Measurements from ENCODE around the gene C16orf90.
A peak's percentile ranks its signal among the peaks of the same experiment; 100 is the strongest.
"Not testable (repeated sequence)": the region's sequence is repeated elsewhere in the genome, so short reads cannot be mapped to it uniquely, and the experiment has no call there.

The C16orf90 gene, protein sequence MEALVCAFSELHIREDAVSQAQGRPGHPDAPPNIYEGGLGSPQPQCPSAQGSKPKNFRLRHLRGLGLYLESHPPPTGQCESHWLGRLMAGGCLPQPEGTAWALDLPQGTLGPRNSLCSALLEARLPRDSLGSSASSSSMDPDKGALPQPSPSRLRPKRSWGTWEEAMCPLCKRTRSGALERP

GRCh38 chr16:3495176-3495575 is at the start of gene C16orf90:
Gene C16orf90, minus strand, starts transcription at chr16:3495489. Its CDS starts 68 bp downstream, at chr16:3495421.
- no peak for DNase-seq (ENCODE audit: low read depth in 2 of 2)

- DNase-seq (ENCODE audit: low read depth in 2 of 2), result no peak
Measured at GRCh38 chr16:3542601-3543373, 47.5 kb upstream of the C16orf90 start.

- no peak for DNase-seq (ENCODE audit: low read depth in 2 of 2)
Measured at GRCh38 chr16:3541527-3542155, 46.4 kb upstream of the C16orf90 start.

DNA sequence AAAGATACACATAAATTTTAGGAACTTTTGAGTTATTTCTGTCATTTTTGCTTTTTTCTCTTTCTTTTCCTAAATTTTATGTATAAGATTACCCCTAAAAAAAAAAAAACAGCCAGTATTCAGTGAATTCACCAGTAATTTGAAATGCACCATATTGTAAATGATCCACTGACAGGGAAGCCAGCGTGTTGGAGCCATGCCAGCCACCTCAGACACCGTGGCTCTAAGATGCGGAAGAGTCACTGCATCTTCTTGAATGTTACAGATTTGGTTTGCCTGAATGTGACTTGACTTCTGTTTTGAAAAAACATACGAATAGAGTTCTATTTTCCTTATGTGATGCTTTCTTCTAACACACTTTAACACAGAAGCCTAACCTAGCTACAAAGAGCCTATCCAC is 42.9 kb upstream of the C16orf90 start:
- no peak for DNase-seq (ENCODE audit: low read depth in 2 of 2)

- DNase-seq (ENCODE audit: low read depth in 2 of 2), result no peak
Measured at GRCh38 chr16:3536851-3537250, 41.6 kb upstream of the C16orf90 start.

DNA sequence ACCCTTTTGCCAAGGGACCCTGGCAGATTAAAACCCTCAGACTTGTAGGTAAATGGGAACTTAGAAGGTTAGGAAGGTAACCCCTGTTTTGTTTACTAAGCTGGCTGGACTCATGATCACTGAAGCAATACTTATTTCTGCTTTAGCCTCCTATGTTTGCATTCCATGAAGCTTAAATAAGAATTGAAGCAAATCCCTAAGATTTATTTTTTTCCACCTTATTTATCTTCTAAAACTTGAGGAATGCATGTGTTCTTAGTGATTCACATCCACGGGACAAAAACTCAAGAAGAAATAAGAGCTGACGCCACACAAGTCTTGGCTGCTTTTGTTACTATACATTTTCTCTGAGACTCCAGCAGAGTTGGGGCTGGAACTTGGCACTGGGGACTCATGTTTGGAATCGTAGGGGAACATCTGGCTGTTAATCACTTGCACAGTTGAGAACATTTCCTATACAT is 41.0 kb upstream of the C16orf90 start:
- peak; percentile 70 to 79 for DNase-seq (ENCODE audit: low read depth in 2 of 2)

- DNase-seq (ENCODE audit: low read depth in 2 of 2), result no peak
Measured at GRCh38 chr16:3534126-3534525, 38.8 kb upstream of the C16orf90 start.

GRCh38 chr16:3532741-3533140 is 37.5 kb upstream of the C16orf90 start:
- DNase-seq (ENCODE audit: low read depth in 2 of 2), result no peak

- no peak for DNase-seq (ENCODE audit: low read depth in 2 of 2)
Measured at GRCh38 chr16:3530371-3530914, 35.2 kb upstream of the C16orf90 start.

DNA sequence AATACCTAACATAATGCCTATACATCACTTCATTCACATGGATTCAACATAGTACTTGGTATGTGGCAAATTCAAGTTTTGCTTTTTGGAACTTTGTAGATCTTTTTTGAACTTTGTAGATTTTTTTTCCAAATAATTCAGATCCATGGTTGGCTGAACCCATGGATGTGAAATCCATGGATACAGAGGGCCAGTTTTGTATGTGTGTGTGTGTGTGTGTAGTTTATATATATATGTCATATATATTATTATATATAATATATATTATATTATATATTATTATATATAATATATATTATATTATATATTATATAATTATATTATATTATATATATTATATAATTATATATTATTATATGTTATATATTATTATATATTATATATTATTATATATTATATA is 33.9 kb upstream of the C16orf90 start:
- no peak for DNase-seq (ENCODE audit: low read depth in 2 of 2)

- DNase-seq (ENCODE audit: low read depth in 2 of 2), result no peak
Measured at GRCh38 chr16:3528406-3528805, 33.1 kb upstream of the C16orf90 start.

- not testable (repeated sequence) for DNase-seq (ENCODE audit: low read depth in 2 of 2)
Measured at GRCh38 chr16:3527216-3527829, 32.0 kb upstream of the C16orf90 start.

DNA sequence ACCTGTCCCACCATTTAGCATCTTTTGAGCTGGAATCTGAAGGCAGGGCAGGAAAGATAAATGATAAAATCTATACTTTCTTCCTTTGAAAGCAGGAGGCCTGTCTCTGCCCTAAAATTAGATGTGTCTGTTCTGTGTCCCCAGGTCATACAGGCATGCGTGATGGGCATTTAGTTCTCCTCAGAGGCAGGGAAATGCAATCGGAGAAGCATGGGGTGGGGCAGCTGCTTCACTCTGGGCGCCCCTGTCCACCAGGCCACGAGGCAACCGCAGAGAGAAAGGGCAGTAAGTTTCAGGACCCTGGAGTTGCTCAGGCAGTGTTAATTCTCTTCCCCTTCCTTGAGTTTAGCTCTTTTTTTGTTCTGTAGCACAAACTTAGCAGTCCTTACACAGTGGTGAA is 30.7 kb upstream of the C16orf90 start:
- no peak for DNase-seq (ENCODE audit: low read depth in 2 of 2)

GRCh38 chr16:3523281-3523680 is 28.0 kb upstream of the C16orf90 start:
- DNase-seq (ENCODE audit: low read depth in 2 of 2), result no peak

DNA sequence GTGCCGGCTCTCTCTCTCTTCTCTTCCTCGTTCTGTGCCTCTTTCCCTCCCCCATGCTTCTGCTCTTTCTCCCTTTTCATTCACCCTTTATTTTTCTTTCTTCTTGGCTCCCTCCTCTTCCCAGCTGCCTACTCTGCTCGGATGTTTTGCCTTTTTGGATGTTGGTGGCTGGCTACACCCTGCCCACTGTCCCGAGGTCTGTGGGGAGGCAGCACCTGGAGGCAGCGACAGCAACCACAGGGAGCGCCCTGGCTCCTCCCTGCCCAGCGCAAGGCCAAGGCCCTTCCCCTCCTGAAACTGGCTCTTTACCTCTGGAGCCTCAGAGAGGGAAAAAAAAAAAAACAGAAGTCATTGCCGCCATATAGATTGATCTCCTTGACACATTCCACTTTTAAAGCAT is 25.6 kb upstream of the C16orf90 start:
- no peak for DNase-seq (ENCODE audit: low read depth in 2 of 2)

- DNase-seq (ENCODE audit: low read depth in 2 of 2), result peak; percentile 95 to 96
Measured at GRCh38 chr16:3520413-3520812, 25.1 kb upstream of the C16orf90 start.

GRCh38 chr16:3519581-3519980 is 24.3 kb upstream of the C16orf90 start:
- no peak for DNase-seq (ENCODE audit: low read depth in 2 of 2)

DNA sequence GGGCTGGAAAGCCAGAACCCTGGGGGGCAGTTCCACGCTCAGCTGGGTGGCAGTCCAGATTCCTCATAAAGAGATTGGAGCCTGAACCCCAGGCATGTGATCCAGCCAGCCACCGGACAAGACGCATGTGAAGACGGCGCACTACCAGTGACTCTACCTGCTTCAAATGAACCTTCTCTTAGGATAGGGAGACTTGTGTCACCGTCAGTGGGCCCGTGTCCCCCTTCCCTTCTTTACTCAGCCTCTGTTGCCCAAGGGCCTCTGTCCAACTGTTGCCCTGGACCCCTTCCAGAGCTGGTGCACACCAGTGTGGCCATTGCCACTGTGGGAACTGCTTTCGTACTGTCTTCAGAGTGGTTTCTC is 23.7 kb upstream of the C16orf90 start:
- DNase-seq (ENCODE audit: low read depth in 2 of 2), result no peak

DNA sequence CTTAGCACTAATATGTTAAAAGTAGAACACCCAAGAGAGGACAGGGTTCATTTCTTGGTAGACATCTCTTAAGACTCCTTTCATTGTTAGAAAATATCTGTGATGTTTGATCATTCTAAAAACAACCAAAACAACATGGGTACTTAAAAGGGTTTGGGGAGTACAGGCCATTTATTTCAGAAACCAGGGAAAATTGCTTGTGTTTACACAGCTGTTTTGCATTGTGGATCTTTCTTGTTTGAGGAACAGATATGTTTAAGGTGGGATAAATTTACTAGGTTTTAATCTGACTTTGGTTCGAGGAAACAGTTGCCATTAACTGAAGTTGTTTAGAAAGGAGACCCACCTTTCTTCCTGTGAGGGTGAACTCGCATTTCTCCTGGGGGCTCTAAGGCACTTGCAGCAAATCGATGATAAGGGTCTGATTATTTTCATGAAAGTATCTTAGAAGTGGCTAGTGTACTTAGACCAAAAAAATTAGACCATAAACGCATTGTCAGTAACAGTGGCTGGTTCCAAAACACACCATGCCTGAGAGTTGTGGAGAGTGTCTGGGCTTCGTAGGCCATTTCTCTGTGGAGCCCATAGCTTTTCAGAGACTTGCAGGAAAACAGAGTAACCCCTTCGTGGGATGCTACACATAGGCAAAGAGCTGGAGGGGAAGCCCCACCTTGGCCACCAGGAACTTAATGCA is 23.1 kb upstream of the C16orf90 start:
- no peak for DNase-seq (ENCODE audit: low read depth in 2 of 2)

DNA sequence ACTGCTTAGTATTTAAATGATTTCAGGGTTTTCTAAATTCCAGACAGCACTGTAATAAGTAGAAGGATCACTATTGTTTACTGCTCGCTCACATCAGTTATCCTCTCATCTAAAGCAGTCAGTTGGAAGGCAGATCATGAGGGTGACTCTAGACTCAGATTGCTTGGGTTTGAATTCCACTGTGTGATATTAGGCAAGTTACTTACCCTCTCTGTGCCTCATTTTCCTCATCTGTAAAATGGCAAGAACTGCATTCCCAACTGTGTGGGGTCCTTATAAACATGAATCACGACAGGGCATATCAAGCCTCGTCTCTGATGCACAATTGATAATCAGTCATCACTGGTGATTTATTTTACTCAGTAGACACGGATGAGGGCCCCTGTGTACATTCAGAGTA is 20.6 kb upstream of the C16orf90 start:
- DNase-seq (ENCODE audit: low read depth in 2 of 2), result no peak

DNA sequence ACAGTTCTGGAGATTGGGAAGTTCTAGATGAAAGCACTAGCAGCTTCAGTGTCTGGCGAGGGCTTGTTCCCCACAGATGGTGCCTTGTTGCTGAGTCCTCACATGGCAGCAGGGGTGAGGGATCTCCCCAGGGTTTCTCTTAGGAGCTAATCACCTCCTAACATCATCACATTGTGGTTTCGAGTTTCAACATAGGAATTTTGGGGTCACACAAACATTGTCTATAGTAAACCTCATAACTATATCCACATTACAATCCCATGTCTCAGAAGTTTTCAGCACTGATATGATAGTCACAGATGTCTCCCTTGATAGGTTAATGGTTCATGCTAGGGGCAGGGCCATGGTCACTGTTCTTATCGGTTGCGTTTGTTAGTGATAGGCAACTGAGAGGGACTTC is 19.3 kb upstream of the C16orf90 start:
- DNase-seq (ENCODE audit: low read depth in 2 of 2), result peak; percentile 52 to 54

Measured in fibroblast of skin of left quadriceps (primary cell).